ENCODE measurements around the gene CUL4A. TPM values are rescaled to one million over a fixed set of nuclear protein-coding genes. Genes with fewer than 3 reads are reported as not detected.

CUL4A gene
- total and polyA plus RNA-seq, 2 donors (not counting 3 experiments of a cell fraction or from before 2014, with no cell fraction given): 37.9 to 80.0 TPM

DNA sequence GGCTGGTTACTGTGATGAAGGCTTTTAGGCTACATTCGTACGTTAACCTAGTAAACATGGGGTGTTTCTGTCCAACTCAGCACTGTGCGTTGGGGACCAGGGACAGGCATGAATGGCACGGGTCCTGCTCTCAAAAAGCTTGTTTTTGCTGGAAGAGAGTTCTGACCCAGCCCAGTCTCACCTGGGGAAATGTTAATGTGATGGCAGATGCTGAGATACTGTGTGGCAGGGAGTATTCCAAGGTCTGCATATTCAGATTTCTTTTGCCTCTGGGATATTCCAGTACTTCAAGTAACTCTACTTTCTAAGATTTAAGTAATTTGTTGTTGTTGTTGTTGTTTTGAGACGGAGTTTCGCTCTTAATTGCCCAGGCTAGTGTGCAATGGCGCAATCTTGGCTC, 13.7 kb downstream of the CUL4A start:
- H3K27ac ChIP-seq (ENCODE audit: insufficient read depth, low read depth, low read length): no peak overlapping the region
- POLR2A ChIA-PET: no interaction called here
- no peaks in the 10 kb centered on the region for H3K9me3 ChIP-seq (replicated peaks; ENCODE audit: control insufficient read depth, insufficient read depth, low read length)
- no peaks in the 10 kb centered on the region for H4K20me1 ChIP-seq (replicated peaks; ENCODE audit: control insufficient read depth, extremely low read depth, insufficient read depth, low read length)
- TF ChIP-seq EZH2 (IDR thresholded peaks at IDR 0.05; ENCODE audit: borderline replicate concordance, low read depth, low read length, severe bottlenecking) (no peak), JUN (IDR thresholded peaks at IDR 0.05; ENCODE audit: borderline replicate concordance, insufficient read depth, insufficient read length, low read depth) (no peak), CTCF (IDR thresholded peaks at IDR 0.05; ENCODE audit: extremely low read depth in 1 of 2, insufficient read depth in 1 of 2, low read depth in 1 of 2, low read length in 2 of 2) (no peak), GATA2 (IDR thresholded peaks at IDR 0.05; ENCODE audit: insufficient read depth, insufficient read length, low read depth, low read length) (no peak), FOS (IDR thresholded peaks at IDR 0.05; ENCODE audit: borderline replicate concordance, insufficient read depth, low read length) (no peak), POLR2AphosphoS5 (IDR thresholded peaks at IDR 0.05; ENCODE audit: insufficient read depth, low read depth, low read length) (no peak), MYC (IDR thresholded peaks at IDR 0.05; ENCODE audit: low read depth, low read length) (no peak)
- TF ChIP-seq, protein P1, sequence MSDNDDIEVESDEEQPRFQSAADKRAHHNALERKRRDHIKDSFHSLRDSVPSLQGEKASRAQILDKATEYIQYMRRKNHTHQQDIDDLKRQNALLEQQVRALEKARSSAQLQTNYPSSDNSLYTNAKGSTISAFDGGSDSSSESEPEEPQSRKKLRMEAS (IDR thresholded peaks at IDR 0.05; ENCODE audit: insufficient read depth, insufficient read length): no peak
- intact Hi-C loops (cut with micrococcal nuclease) (loop anchor here (5.0 kb wide), 1 partner anchor 281 kb away; no protein-coding TSS in a partner anchor), dilution Hi-C loops (cut with MboI; ENCODE audit: extremely low pct_ligation_motif_present, low sequenced_read_pairs) (no loop called here)
- H3K4me2 ChIP-seq (ENCODE audit: insufficient read depth, low read length): no peak overlapping the region
- BruUV-seq (replicated peaks): no TSS peak
- H3K36me3 ChIP-seq (ENCODE audit: control insufficient read depth in 2 of 2, extremely low read depth in 1 of 2, insufficient read depth in 2 of 2, low read length in 2 of 2): peaks cover 6 to 35% of the 10 kb centered on the region in 2 experiments
- no peak for DNase-seq (ENCODE audit: low read depth, low spot score)
- no peaks in the 10 kb centered on the region for H3K9me1 ChIP-seq (replicated peaks; ENCODE audit: control insufficient read depth, extremely low read depth, insufficient read depth, low read length)
- H3K4me3 ChIP-seq (replicated peaks in 1 of 3; ENCODE audit: insufficient read depth in 1 of 3, low read depth in 1 of 3, low read length in 3 of 3): no peak overlapping the region
- no peaks in the 10 kb centered on the region for H3K27me3 ChIP-seq (ENCODE audit: control insufficient read depth in 2 of 2, insufficient read depth in 2 of 2, low read length in 2 of 2)
- no peaks in the 10 kb centered on the region for H3K4me1 ChIP-seq (ENCODE audit: control insufficient read depth, extremely low read depth, insufficient read depth, low read length)
- CTCF ChIA-PET: interaction anchor here (1.6 kb wide), 1 partner anchor 32 kb away, joined by 3 read pairs; no protein-coding TSS in a partner anchor
- no peak for FAIRE-seq
- H3K9ac ChIP-seq (replicated peaks; ENCODE audit: extremely low read depth, insufficient read depth, low read length): no peak overlapping the region
- H2AFZ ChIP-seq (ENCODE audit: low read depth, low read length): no peak overlapping the region
- H3K79me2 ChIP-seq (ENCODE audit: control insufficient read depth, insufficient read depth, low read length): peaks cover 48% of the 10 kb centered on the region

Measured in endothelial cell of umbilical vein (primary cell).